Skeletal muscle tissue (tissue), 4 donors: ENCODE measurements around the gene UBE2J1. TPM values are rescaled to one million over a fixed set of nuclear protein-coding genes. Genes with fewer than 3 reads are reported as not detected.
"Not testable (repeated sequence)": the region's sequence is repeated elsewhere in the genome, so short reads cannot be mapped to it uniquely, and the experiment has no call there.

ENCODE experiments used
- H3K27ac ChIP-seq: one replicate; pipeline ENCODE4 v1.7.0; 2013; ENCODE audit warnings: mild to moderate bottlenecking, low read depth, low read length, inconsistent platforms
- H3K27me3 ChIP-seq, 3 donors: one replicate each; pipeline ENCODE4 v1.7.0; 2013; ENCODE audit warnings: low read length in 3 of 3; ENCODE audit not compliant: control insufficient read depth in 3 of 3, insufficient read depth in 3 of 3
- H3K36me3 ChIP-seq, 3 donors: one replicate each; pipeline ENCODE4 v1.7.0; 2013; ENCODE audit warnings: low read length in 3 of 3; ENCODE audit not compliant: control insufficient read depth in 3 of 3, insufficient read depth in 3 of 3
- H3K4me1 ChIP-seq, 3 donors: one replicate each; pipeline ENCODE4 v1.7.0; 2013; ENCODE audit warnings: low read length in 3 of 3, mild to moderate bottlenecking in 3 of 3; ENCODE audit not compliant: control insufficient read depth in 3 of 3, insufficient read depth in 3 of 3
- H3K4me3 ChIP-seq, 3 donors: one replicate each; pipeline ENCODE4 v1.7.0; 2013; ENCODE audit warnings: low read length in 3 of 3
- H3K9ac ChIP-seq, 3 donors: one replicate each; pipeline ENCODE4 v1.7.0; 2013; ENCODE audit warnings: low read length in 3 of 3, mild to moderate bottlenecking in 3 of 3, moderate library complexity in 2 of 3, low read depth in 1 of 3
- H3K9me3 ChIP-seq, 3 donors: one replicate each; pipeline ENCODE4 v1.7.0; 2013; ENCODE audit warnings: low read length in 3 of 3; ENCODE audit not compliant: control insufficient read depth in 3 of 3
- total RNA-seq: library from RNA; depleted of rRNA; stranded (reverse); fragments of >200 nt; gene quantifications from one replicate; pipeline ENCODE4 v1.2.3, GENCODE V29; 2014
- donor health status: Osteomylitis.

The UBE2J1 gene, protein sequence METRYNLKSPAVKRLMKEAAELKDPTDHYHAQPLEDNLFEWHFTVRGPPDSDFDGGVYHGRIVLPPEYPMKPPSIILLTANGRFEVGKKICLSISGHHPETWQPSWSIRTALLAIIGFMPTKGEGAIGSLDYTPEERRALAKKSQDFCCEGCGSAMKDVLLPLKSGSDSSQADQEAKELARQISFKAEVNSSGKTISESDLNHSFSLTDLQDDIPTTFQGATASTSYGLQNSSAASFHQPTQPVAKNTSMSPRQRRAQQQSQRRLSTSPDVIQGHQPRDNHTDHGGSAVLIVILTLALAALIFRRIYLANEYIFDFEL
- 28.2 TPM for total RNA-seq

DNA sequence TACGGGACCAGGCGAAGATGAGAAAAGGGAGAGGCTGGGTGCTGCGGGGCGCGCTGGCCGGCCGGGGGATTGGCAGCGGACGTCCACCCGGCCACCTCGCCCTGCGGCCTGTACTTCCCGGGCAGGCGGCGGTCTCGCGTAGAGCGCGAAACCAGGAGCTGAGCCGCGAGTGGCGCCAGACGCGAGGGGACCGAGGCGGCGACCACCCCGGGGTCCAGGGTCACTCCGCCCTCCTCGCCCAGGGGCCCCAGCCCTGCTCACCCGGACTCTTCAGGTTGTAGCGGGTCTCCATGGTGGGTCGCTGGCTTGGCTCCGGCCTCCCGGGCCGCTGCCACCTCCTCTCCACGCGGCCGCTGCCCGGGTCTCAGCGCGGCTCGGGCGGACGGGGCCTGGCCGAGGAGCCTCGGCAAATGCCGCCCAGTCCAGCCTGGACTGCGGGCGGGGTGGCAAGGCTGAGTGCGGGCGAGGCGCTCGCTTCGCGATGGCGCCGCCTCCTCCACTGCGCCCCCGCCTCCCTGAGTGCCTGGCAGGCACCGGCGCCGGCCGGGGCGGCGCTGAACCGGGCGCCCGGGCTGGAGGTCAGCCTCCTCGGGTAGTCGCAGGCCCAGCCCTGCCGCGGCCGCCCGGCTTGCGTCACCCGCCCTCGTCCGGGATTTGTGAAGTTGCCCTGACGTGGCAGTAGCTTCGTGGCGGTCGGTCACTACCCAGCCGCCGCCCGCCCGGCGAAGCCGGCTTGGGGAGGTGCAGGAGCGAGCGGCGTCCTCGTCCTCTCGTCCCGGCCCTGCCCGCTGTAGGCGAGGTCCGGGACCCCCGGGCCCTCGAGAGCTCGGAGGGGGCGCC lies at the start of gene UBE2J1:
Gene UBE2J1, minus strand, starts transcription at position 445 of the 840 bp plus-strand sequence. Its CDS starts 153 bp downstream, at position 292.
- Histone ChIP-seq H3K4me1 (peaks cover 21 to 31% (median 29%) of the 10 kb centered on the region in 3 donors), H3K4me3 (peak within 1 kb of the TSS; percentile 78 to 94 (median 94))

DNA sequence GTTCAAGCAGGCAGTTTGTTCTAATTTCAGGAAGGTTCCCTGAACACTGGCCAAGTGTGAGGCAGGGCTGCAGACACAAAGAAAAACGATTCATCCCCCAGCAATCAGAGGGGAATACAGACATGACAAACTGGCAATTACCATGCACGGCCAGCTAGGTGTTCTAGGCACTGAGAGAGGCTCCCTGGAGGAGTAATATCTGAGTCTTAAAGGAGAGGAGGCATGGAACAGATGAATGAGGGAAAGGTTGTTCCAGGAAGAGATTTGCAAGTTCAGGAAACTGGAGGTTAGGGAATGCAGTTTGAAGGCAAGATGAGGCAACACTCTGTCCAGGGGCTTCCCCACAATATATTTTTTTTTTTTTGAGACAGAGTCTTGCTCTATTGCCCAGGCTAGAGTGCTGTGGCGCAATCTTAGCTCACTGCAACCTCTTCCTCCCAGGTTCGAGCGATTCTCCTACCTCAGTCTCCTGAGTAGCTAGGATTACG lies 48.4 kb upstream of the UBE2J1 start:
- H3K9me3 ChIP-seq = no peaks in the 10 kb centered on the region
- H3K36me3 ChIP-seq = no peaks in the 10 kb centered on the region
- H3K4me1 ChIP-seq = peaks cover 23 to 37% (median 26%) of the 10 kb centered on the region in 3 donors
- no peak overlapping the region for H3K27ac ChIP-seq
- H3K9ac ChIP-seq = no peak overlapping the region
- no peaks in the 10 kb centered on the region for H3K27me3 ChIP-seq
- no peak overlapping the region for H3K4me3 ChIP-seq

More for the DNA sequence above, at the start of gene UBE2J1:
- peak within 1 kb of the TSS; percentile 89 to 99 (median 99) for H3K9ac ChIP-seq
- peak within 1 kb of the TSS; percentile 97 for H3K27ac ChIP-seq
- H3K9me3 ChIP-seq = no peaks in the 10 kb centered on the region
- no peaks in the 10 kb centered on the region for H3K27me3 ChIP-seq
- no peaks in the 10 kb centered on the region for H3K36me3 ChIP-seq

DNA sequence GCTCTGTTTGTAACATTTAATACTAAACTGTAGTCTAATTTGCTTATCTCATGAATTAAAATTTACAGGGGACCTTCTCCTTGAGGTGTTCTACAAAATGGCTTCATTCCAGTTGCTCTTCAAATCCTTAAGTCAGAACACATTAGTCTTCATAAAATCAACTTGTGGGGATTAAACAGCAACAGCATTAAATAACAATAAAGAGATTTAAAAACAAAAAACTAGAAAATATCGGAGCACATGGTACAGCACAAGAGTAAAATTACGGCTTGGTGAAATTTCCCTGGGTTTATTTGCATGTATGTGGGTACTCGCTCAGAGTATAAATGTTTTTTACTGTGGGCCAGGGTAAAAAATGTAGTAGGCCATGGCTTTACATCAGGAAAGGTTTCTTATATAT lies 47.5 kb upstream of the UBE2J1 start:
- Histone ChIP-seq H3K9ac (no peak overlapping the region), H3K4me1 (peaks cover 16 to 34% (median 23%) of the 10 kb centered on the region in 3 donors), H3K9me3 (no peaks in the 10 kb centered on the region)

DNA sequence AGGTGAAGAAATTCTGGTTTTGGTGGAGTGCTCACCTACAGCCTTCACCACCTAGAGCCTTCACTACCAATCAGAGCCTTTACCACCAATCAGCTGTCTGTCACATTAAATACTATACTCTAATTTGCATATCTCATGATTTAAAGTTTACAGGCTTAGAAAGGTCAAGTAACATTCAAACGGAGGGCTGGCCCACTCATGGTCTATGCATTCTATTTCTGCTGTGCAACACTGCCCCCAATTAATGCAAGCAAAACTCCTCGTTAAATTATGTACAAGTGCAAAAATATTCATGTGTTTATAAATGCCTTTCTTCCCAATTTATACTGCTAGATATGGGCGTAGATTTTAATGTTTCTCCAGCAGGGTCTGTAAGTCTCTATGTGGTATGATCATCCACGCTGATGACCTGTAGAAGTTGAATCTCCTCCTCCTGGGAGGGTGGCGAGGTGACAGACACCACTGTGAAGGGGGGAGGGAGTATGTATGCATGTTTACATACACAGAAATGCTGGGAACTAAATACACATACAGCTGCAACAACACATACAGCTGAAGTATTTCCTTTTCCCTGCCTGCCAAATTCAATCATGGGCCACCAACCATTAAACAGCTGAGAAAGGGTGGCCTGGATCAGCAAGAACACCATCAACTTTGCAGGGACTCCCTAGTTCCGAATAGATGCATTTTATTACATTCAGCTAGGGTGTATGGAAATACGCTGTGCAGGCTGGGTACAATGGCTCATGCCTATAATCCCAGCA lies 46.4 kb upstream of the UBE2J1 start:
- H3K27ac ChIP-seq = no peak overlapping the region

More for the DNA sequence above, 47.5 kb upstream of the UBE2J1 start:
- Histone ChIP-seq H3K4me3 (no peak overlapping the region), H3K27ac (no peak overlapping the region), H3K36me3 (no peaks in the 10 kb centered on the region), H3K27me3 (no peaks in the 10 kb centered on the region)

DNA sequence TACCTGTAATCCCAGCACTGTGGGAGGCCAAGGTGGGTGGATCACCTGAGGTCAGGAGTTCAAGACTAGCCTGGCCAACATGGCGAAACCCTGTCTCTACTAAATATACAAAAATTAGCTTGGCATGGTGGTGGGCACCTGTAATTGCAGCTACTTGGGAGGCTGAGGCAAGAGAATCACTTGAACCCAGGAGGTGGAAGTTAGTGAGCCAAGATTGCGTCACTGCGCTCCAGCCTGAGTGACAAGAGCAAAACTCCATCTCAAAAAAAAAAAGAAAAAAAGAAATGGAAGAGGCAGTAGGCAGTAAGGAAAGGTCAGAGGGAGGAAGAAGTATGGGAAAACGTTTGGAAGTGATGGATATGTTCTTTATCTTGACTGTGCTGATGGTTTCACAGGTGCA lies 45.4 kb upstream of the UBE2J1 start:
- not testable (repeated sequence) for H3K27me3 ChIP-seq, H3K9me3 ChIP-seq, H3K9ac ChIP-seq, H3K36me3 ChIP-seq, H3K4me3 ChIP-seq, H3K27ac ChIP-seq
- peaks cover 10 to 29% (median 16%) of the 10 kb centered on the region in 3 donors for H3K4me1 ChIP-seq

More for the DNA sequence above, 46.4 kb upstream of the UBE2J1 start:
- H3K4me1 ChIP-seq = peaks cover 10 to 31% (median 19%) of the 10 kb centered on the region in 3 donors
- H3K9me3 ChIP-seq = no peaks in the 10 kb centered on the region
- no peak overlapping the region for H3K4me3 ChIP-seq
- no peak overlapping the region for H3K9ac ChIP-seq
- H3K36me3 ChIP-seq = no peaks in the 10 kb centered on the region
- no peaks in the 10 kb centered on the region for H3K27me3 ChIP-seq

DNA sequence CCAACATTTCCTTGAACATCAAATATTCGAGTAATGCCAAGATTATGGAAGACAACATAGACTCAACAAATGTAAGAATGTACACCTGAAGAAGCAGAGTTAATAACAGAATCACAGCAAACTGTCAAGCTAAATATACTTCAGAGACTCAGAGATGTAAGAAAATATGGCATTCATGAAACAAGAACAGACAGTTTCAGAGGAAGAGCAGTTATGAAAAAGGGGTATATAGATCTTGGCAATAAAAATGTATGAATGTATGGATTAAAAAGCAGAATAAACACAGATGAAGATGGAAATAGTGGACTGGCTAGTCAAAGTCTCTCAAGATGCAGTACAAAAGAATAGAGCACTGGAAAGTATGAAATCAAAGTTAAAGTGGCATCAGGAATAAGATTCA lies 41.1 kb upstream of the UBE2J1 start:
- Histone ChIP-seq H3K36me3 (no peaks in the 10 kb centered on the region), H3K27ac (no peak overlapping the region), H3K4me3 (no peak overlapping the region), H3K27me3 (no peaks in the 10 kb centered on the region), H3K9me3 (no peaks in the 10 kb centered on the region), H3K9ac (no peak overlapping the region), H3K4me1 (peaks cover 0 to 5% (median 3%) of the 10 kb centered on the region in 3 donors)

DNA sequence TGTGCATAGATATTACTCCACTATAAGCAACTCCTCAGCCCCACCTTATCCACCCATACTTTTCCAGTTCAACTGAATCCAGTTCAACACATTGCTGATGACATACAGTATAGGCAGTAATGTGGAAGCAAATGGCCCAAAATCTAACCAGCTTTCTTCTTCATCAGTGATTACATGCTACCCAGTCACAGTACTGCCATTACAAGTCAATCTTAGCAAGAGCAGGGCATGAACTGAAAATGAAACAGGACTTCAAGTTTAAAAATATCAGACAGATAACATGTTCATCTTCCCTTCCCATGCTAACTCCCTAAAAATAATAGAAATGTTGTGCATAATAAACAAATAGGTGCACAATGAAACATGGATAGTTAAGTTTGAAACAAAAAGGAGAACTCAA lies 40.3 kb upstream of the UBE2J1 start:
- H3K4me3 ChIP-seq = no peak overlapping the region
- H3K9ac ChIP-seq = no peak overlapping the region
- H3K27ac ChIP-seq = no peak overlapping the region
- no peaks in the 10 kb centered on the region for H3K9me3 ChIP-seq
- peaks cover 4 to 14% (median 8%) of the 10 kb centered on the region in 3 donors for H3K4me1 ChIP-seq
- H3K36me3 ChIP-seq = no peaks in the 10 kb centered on the region
- H3K27me3 ChIP-seq = no peaks in the 10 kb centered on the region

DNA sequence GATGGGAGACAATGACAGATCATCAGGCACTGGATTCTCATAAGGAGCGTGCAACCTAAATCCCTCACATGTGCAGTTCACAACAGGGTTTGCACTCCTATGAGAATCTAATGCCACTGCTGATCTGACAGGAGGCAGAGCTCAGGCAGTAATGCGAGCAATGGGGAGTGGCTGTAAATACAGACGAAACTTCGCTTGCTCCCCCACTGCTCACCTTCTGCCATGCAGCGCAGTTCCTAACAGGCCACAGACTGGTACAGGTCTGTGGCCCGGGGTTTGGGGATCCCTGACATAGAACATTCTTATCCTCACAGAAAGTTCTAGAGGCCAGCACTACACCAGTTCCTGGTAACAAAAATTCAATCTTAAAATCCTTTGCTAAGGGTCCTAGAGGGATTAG lies 36.3 kb upstream of the UBE2J1 start:
- Histone ChIP-seq H3K27ac (no peak overlapping the region), H3K36me3 (peaks cover 0 to 3% (median 3%) of the 10 kb centered on the region in 3 donors), H3K4me3 (no peak overlapping the region), H3K4me1 (peaks cover 28 to 50% (median 28%) of the 10 kb centered on the region in 3 donors), H3K9me3 (no peaks in the 10 kb centered on the region), H3K9ac (no peak overlapping the region), H3K27me3 (no peaks in the 10 kb centered on the region)

DNA sequence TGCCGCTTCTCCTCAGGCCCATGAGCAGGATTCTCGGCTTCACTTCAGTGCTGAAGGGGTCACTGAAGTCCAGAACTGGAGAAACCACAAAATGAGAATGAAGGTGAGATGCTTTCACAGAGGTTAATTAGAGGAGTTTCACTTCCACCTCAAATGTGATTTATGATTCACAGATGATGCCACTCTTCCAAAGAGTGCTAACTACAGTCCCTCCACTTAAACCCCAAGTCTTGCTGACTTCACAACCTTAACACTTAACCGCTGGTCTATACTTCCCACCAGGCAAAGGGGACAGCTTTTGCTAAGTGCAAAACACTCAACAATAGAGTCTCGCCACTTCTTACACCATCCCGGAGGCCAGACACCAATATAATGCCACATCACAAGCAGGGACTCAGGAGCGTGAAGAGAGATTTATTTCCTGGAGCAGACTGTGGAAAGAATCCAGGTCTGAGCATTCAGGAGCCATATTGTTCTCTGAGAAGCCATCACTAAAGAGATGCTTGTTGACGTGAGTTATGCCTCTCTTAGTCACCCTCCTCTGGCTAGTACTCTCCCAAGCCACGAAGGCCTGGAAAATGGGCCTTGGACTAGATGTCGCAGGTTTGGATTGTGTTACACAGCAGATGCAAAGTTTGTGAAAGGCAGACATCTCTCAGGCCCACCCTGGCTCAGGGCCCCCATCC lies 35.1 kb upstream of the UBE2J1 start:
- Histone ChIP-seq H3K9ac (no peak overlapping the region), H3K27me3 (no peaks in the 10 kb centered on the region), H3K36me3 (peaks cover 0 to 3% (median 3%) of the 10 kb centered on the region in 3 donors), H3K9me3 (no peaks in the 10 kb centered on the region), H3K4me1 (peaks cover 28 to 57% (median 35%) of the 10 kb centered on the region in 3 donors), H3K27ac (peak overlapping the region; percentile 52), H3K4me3 (no peak overlapping the region)
